IMR-90 (cell line): Measurements from ENCODE around the gene NXPE3.

Experiments used
- BHLHE40 ChIP-seq: fragments of 150-350 bp; IDR thresholded peaks from 2 replicates; pipeline ENCODE4 v1.6.1; 2016; ENCODE audit warnings: mild to moderate bottlenecking, low read depth, low read length
- CHD1 ChIP-seq: IDR thresholded peaks from 2 replicates; pipeline ENCODE4 v1.6.1; 2012; ENCODE audit warnings: low read depth, low read length, improper control_type of control experiment
- FOS ChIP-seq: fragments of 150-350 bp; IDR thresholded peaks from 2 replicates; pipeline ENCODE4 v1.6.1; 2016; ENCODE audit warnings: low read depth, low read length
- MAFK ChIP-seq: IDR thresholded peaks from 2 replicates; pipeline ENCODE4 v1.6.1; 2012; ENCODE audit warnings: low read depth, low read length, improper control_type of control experiment
- MXI1 ChIP-seq: IDR thresholded peaks from 2 replicates; pipeline ENCODE4 v1.6.1; 2012; ENCODE audit warnings: low read depth, mild to moderate bottlenecking, low read length, moderate library complexity, borderline replicate concordance
- POLR2A ChIP-seq: IDR thresholded peaks from 2 replicates; pipeline ENCODE4 v1.6.1; 2012; ENCODE audit warnings: mild to moderate bottlenecking, low read depth, low read length
- RAD21 ChIP-seq: IDR thresholded peaks from 2 replicates; pipeline ENCODE4 v1.6.1; 2012; ENCODE audit warnings: low read length, improper control_type of control experiment
- RFX5 ChIP-seq: IDR thresholded peaks from 2 replicates; pipeline ENCODE4 v1.8.0; 2012; ENCODE audit warnings: low read depth, mild to moderate bottlenecking, low read length, moderate library complexity
- SMC3 ChIP-seq: fragments of 150-350 bp; IDR thresholded peaks from 2 replicates; pipeline ENCODE4 v1.6.1; 2016; ENCODE audit warnings: low read depth, mild to moderate bottlenecking, antibody characterized with exemption, low read length, moderate library complexity
- USF2 ChIP-seq: fragments of 150-350 bp; IDR thresholded peaks from 2 replicates; pipeline ENCODE4 v1.6.1; 2017; ENCODE audit warnings: mild to moderate bottlenecking, antibody characterized with exemption, low read length, low read depth
- TF ChIP-seq, protein P1 (sequence below): conservative IDR thresholded peaks from 2 replicates; pipeline ENCODE4 v1.5.1; 2012; ENCODE audit warnings: mild to moderate bottlenecking, low read depth, low read length, improper control_type of control experiment

DNA sequence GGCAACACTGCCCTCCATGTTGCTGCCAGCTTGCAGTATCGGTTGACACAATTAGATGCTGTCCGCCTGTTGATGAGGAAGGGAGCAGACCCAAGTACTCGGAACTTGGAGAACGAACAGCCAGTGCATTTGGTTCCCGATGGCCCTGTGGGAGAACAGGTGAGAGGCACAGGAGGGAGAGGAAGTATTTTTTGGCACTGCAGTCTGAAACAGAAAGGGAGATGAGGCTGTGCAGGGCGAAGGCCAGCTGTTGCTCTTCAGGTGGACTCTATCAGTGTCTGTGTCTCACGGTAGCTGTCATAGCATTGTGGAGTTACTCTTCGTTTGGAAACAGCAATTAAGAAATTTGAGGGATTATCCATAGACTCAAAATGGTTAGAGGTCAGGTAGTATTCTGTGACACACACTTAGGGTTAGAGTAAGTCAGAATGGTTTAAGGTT lies 78.3 kb downstream of the NXPE3 start:
- TF ChIP-seq, protein P1, sequence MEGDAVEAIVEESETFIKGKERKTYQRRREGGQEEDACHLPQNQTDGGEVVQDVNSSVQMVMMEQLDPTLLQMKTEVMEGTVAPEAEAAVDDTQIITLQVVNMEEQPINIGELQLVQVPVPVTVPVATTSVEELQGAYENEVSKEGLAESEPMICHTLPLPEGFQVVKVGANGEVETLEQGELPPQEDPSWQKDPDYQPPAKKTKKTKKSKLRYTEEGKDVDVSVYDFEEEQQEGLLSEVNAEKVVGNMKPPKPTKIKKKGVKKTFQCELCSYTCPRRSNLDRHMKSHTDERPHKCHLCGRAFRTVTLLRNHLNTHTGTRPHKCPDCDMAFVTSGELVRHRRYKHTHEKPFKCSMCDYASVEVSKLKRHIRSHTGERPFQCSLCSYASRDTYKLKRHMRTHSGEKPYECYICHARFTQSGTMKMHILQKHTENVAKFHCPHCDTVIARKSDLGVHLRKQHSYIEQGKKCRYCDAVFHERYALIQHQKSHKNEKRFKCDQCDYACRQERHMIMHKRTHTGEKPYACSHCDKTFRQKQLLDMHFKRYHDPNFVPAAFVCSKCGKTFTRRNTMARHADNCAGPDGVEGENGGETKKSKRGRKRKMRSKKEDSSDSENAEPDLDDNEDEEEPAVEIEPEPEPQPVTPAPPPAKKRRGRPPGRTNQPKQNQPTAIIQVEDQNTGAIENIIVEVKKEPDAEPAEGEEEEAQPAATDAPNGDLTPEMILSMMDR: no peak
- no peak; the same call in 1 of the 2 replicates for TF ChIP-seq POLR2A
- no peak for TF ChIP-seq MXI1
- TF ChIP-seq RFX5: no peak
- no peak for TF ChIP-seq CHD1
- no peak for TF ChIP-seq FOS
- TF ChIP-seq SMC3: no peak
- TF ChIP-seq BHLHE40: no peak
- no peak for TF ChIP-seq RAD21
- TF ChIP-seq USF2: no peak
- TF ChIP-seq MAFK: no peak
